GM18505 (cell line): ENCODE results near the gene CD37.

Source experiments
- ATAC-seq: cut with Tn5 transposase; IDR thresholded peaks from one replicate; pipeline ENCODE4 v1.9.1; 2021; ENCODE audit not compliant: unreplicated experiment
- POLR2A ChIP-seq: IDR thresholded peaks from 4 replicates; pipeline ENCODE4 v1.6.1; 2011; ENCODE audit warnings: borderline replicate concordance; ENCODE audit not compliant: insufficient read depth, insufficient read length; ENCODE audit errors: extremely low read depth

CD37 gene

DNA sequence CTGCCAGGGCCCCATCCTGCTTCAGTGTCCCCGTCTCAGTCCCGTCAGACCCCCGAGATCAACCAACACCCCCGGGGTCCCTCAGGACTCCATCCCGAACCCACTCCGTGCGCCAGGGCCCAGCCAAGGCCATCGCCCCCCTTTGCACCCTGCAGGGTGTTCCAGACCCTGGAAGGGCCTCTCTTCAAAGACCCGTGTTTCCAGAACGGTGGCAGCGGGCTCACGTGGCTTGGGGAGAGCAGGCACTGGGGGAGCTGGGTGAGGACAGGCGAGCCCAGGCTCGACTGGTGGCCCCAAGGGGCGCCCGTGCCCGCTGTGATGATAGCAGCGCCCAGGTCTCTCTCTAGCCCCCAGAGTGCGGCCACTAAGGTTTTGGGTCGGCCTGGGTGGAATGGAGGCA, 54.2 kb downstream of the CD37 start:
- TF ChIP-seq POLR2A, result no peak
- no peak for ATAC-seq
